Endothelial cell of umbilical vein (primary cell): ENCODE measurements around the gene TESK2. TPM values are rescaled to one million over a fixed set of nuclear protein-coding genes. Genes with fewer than 3 reads are reported as not detected.

Experiments
- BruUV-seq: library from RNA; stranded (reverse); fragments of 400-500 nt; replicated peaks from 2 replicates; lab custom pipeline; 2021; lab: Mats Ljungman, UMichigan
- CTCF ChIA-PET: fragments of 300-600, 350-600 bp; sonication (Branson Sonifier 250); formaldehyde crosslinking; loops from one replicate; lab custom pipeline; 2021; ENCODE audit warnings: antibody characterized with exemption, inconsistent platforms; lab: Charles Lee
- POLR2A ChIA-PET: fragments of 300-600, 350-600 bp; sonication (Branson Sonifier 250); formaldehyde crosslinking; loops from one replicate; lab custom pipeline; 2021; ENCODE audit warnings: antibody characterized with exemption, inconsistent platforms; lab: Charles Lee
- DNase-seq: peaks from one replicate; pipeline ENCODE4 v3.0.0-alpha.2; 2011; ENCODE audit warnings: low read depth, low spot score
- FAIRE-seq: peaks from 2 replicates; lab custom pipeline; 2011; peaks lifted over from hg19 to GRCh38; lab: Jason Lieb, UNC
- H2AFZ ChIP-seq: 2 replicates; pipeline ENCODE4 v1.6.0; 2012; ENCODE audit warnings: low read depth, low read length, control low read depth, inconsistent platforms
- H3K27ac ChIP-seq: 2 replicates; pipeline ENCODE4 v1.5.1; 2011; ENCODE audit warnings: low read depth, mild to moderate bottlenecking, control low read depth, low read length, moderate library complexity; ENCODE audit not compliant: insufficient read depth
- H3K27me3 ChIP-seq, 2 experiments: 2 replicates each; pipeline versions ENCODE4 v1.6.0 to v1.6.1; 2011; ENCODE audit warnings: low read length in 2 of 2, mixed read lengths in 1 of 2; ENCODE audit not compliant: control insufficient read depth in 2 of 2, insufficient read depth in 2 of 2
- H3K36me3 ChIP-seq, 2 experiments: 2 replicates in 1 of 2; 3 replicates in 1 of 2; pipeline ENCODE4 v1.5.1; 2011; ENCODE audit warnings: low read length in 2 of 2, mild to moderate bottlenecking in 1 of 2, moderate library complexity in 1 of 2; ENCODE audit not compliant: control insufficient read depth in 2 of 2, insufficient read depth in 2 of 2; ENCODE audit errors: extremely low read depth in 1 of 2
- H3K4me1 ChIP-seq: 3 replicates; pipeline ENCODE4 v1.5.1; 2011; ENCODE audit warnings: mild to moderate bottlenecking, low read length; ENCODE audit not compliant: control insufficient read depth, insufficient read depth; ENCODE audit errors: extremely low read depth
- H3K4me2 ChIP-seq: 2 replicates; pipeline ENCODE4 v1.6.1; 2011; ENCODE audit warnings: low read length, control low read depth, mixed read lengths; ENCODE audit not compliant: insufficient read depth
- H3K4me3 ChIP-seq, 3 experiments: fragments of 200-600 bp in 1 of 3; sonication (generic), shearing (Covaris generic) in 1 of 3; replicated peaks in 1 of 3; 2 replicates each; pipeline ENCODE4 v1.5.1; 2011 to 2016; ENCODE audit warnings: control low read depth in 3 of 3, low read length in 3 of 3, mild to moderate bottlenecking in 2 of 3, inconsistent platforms in 1 of 3, low read depth in 1 of 3, moderate library complexity in 1 of 3; ENCODE audit not compliant: insufficient read depth in 1 of 3
- H3K79me2 ChIP-seq: 2 replicates; pipeline ENCODE4 v1.6.0; 2012; ENCODE audit warnings: low read length, inconsistent platforms; ENCODE audit not compliant: control insufficient read depth, insufficient read depth
- H3K9ac ChIP-seq: replicated peaks from 2 replicates; pipeline ENCODE3; 2011; ENCODE audit warnings: low read length, control low read depth; ENCODE audit not compliant: insufficient read depth; ENCODE audit errors: extremely low read depth
- H3K9me1 ChIP-seq: replicated peaks from 3 replicates; pipeline ENCODE4 v1.6.0; 2011; ENCODE audit warnings: mild to moderate bottlenecking, low read length; ENCODE audit not compliant: control insufficient read depth, insufficient read depth; ENCODE audit errors: extremely low read depth
- H3K9me3 ChIP-seq: replicated peaks from 2 replicates; pipeline ENCODE4 v1.5.1; 2012; ENCODE audit warnings: low read length, inconsistent platforms; ENCODE audit not compliant: control insufficient read depth, insufficient read depth
- H4K20me1 ChIP-seq: replicated peaks from 2 replicates; pipeline ENCODE3; 2011; ENCODE audit warnings: mild to moderate bottlenecking, low read length; ENCODE audit not compliant: control insufficient read depth, insufficient read depth; ENCODE audit errors: extremely low read depth
- EZH2 ChIP-seq: IDR thresholded peaks from 2 replicates; pipeline ENCODE4 v1.6.1; 2012; ENCODE audit warnings: borderline replicate concordance, low read depth, mild to moderate bottlenecking, moderate library complexity, low read length, inconsistent platforms; ENCODE audit not compliant: severe bottlenecking
- FOS ChIP-seq: IDR thresholded peaks from 2 replicates; pipeline ENCODE4 v1.6.1; 2011; ENCODE audit warnings: mild to moderate bottlenecking, low read length, moderate library complexity, borderline replicate concordance; ENCODE audit not compliant: insufficient read depth
- GATA2 ChIP-seq: IDR thresholded peaks from 2 replicates; pipeline ENCODE4 v1.7.0; 2011; ENCODE audit warnings: low read depth, mild to moderate bottlenecking, moderate library complexity, mixed read lengths, low read length; ENCODE audit not compliant: insufficient read length, insufficient read depth
- JUN ChIP-seq: IDR thresholded peaks from 2 replicates; pipeline ENCODE4 v1.6.1; 2011; ENCODE audit warnings: borderline replicate concordance, low read depth; ENCODE audit not compliant: insufficient read length, insufficient read depth
- MYC ChIP-seq: IDR thresholded peaks from one replicate; pipeline ENCODE4 v1.6.1; 2011; ENCODE audit warnings: mild to moderate bottlenecking, low read depth, low read length
- POLR2AphosphoS5 ChIP-seq: IDR thresholded peaks from 2 replicates; pipeline ENCODE4 v1.6.1; 2012; ENCODE audit warnings: low read depth, mild to moderate bottlenecking, control low read depth, low read length, moderate library complexity; ENCODE audit not compliant: insufficient read depth
- dilution Hi-C: fragments of 300-500 bp; cut with MboI; formaldehyde crosslinking; loops from one replicate; pipeline ENCODE4 v1.15.0; 2019; ENCODE audit warnings: low sequenced_read_pairs; ENCODE audit not compliant: extremely low pct_ligation_motif_present
- intact Hi-C: fragments of 100-400 bp; cut with micrococcal nuclease; formaldehyde crosslinking; loops from one replicate; pipeline ENCODE4 v1.10.0; 2022
- polyA plus RNA-seq, 4 experiments: library from polyadenylated mRNA; depleted of rRNA in 3 of 4; stranded (reverse) in 3 of 4; unstranded in 1 of 4; fragments of >200 nt; gene quantifications; 2 replicates each; pipeline versions ENCODE4 v1.2.1 to v1.2.3, GENCODE V29; 2011 to 2012; ENCODE audit warnings: missing spikeins in 1 of 4
- total RNA-seq: library from RNA; stranded (reverse); gene quantifications from 2 replicates; pipeline ENCODE4 v1.2.3, GENCODE V29; 2021
- TF ChIP-seq, protein P1 (sequence below), 2 donors: IDR thresholded peaks; 1 replicate in 1 of 2; 2 replicates in 1 of 2; pipeline ENCODE4 v1.5.1; 2011; ENCODE audit warnings: low read length in 2 of 2, mild to moderate bottlenecking in 2 of 2, moderate library complexity in 2 of 2, control low read depth in 1 of 2, inconsistent platforms in 1 of 2, low read depth in 1 of 2; ENCODE audit not compliant: insufficient read depth in 1 of 2; ENCODE audit errors: extremely low read depth in 1 of 2
- TF ChIP-seq, protein P2 (sequence below): IDR thresholded peaks from 2 replicates; pipeline ENCODE4 v1.6.1; 2011; ENCODE audit not compliant: insufficient read depth, insufficient read length

The TESK2 gene
- total and polyA plus RNA-seq, 2 donors (not counting 3 experiments of a cell fraction or from before 2014, with no cell fraction given), result 2.1 to 2.6 TPM

DNA sequence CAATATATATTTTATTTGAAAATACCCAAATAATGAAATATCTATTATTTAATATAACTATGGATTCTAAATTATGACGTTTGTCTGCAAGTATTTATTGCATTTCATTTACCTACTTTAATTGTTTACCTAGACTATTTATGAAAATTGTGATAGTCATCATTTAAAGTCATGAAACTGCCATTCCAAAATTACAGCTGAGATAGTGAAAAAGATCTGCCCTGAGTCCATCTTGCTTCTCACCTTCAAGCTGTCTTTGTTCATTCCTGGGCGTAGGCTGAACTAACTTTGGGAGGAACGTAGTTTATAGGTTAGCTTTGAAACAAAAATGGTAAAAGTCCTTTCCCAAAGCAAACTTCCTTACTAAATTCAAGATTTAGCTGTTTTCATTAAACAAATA is 176.7 kb downstream of the TESK2 start:
- Histone ChIP-seq H3K4me2 (no peak overlapping the region), H3K9ac (no peak overlapping the region), H3K9me1 (no peaks in the 10 kb centered on the region), H4K20me1 (no peaks in the 10 kb centered on the region), H3K27ac (no peak overlapping the region), H3K4me1 (no peaks in the 10 kb centered on the region), H3K36me3 (no peaks in the 10 kb centered on the region), H3K27me3 (peaks cover 0 to 2% of the 10 kb centered on the region in 2 experiments), H3K4me3 (no peak overlapping the region), H3K79me2 (no peaks in the 10 kb centered on the region), H3K9me3 (no peaks in the 10 kb centered on the region), H2AFZ (no peak overlapping the region)
- TF ChIP-seq POLR2AphosphoS5, result no peak
- TF ChIP-seq, protein P1, sequence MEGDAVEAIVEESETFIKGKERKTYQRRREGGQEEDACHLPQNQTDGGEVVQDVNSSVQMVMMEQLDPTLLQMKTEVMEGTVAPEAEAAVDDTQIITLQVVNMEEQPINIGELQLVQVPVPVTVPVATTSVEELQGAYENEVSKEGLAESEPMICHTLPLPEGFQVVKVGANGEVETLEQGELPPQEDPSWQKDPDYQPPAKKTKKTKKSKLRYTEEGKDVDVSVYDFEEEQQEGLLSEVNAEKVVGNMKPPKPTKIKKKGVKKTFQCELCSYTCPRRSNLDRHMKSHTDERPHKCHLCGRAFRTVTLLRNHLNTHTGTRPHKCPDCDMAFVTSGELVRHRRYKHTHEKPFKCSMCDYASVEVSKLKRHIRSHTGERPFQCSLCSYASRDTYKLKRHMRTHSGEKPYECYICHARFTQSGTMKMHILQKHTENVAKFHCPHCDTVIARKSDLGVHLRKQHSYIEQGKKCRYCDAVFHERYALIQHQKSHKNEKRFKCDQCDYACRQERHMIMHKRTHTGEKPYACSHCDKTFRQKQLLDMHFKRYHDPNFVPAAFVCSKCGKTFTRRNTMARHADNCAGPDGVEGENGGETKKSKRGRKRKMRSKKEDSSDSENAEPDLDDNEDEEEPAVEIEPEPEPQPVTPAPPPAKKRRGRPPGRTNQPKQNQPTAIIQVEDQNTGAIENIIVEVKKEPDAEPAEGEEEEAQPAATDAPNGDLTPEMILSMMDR (IDR thresholded peaks at IDR 0.05; ENCODE audit: extremely low read depth in 1 of 2, insufficient read depth in 1 of 2, low read depth in 1 of 2, low read length in 2 of 2), result no peak
- TF ChIP-seq EZH2, result no peak
- TF ChIP-seq GATA2, result no peak
- no peak for TF ChIP-seq FOS
- TF ChIP-seq JUN, result no peak
- no peak for TF ChIP-seq MYC
- TF ChIP-seq, protein P2, sequence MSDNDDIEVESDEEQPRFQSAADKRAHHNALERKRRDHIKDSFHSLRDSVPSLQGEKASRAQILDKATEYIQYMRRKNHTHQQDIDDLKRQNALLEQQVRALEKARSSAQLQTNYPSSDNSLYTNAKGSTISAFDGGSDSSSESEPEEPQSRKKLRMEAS, result no peak
- dilution Hi-C loops (no loop called here), intact Hi-C loops (no loop called here)
- POLR2A ChIA-PET, result no interaction called here
- no peak for FAIRE-seq
- no TSS peak for BruUV-seq
- DNase-seq, result no peak
- CTCF ChIA-PET, result interaction anchor here (1.2 to 1.7 kb wide), 3 partner anchors 9 to 300 kb away, joined by 4 read pairs; partner anchors contain the start of gene HPDL
